Measurements from ENCODE around the gene TBCK.

Gene TBCK

DNA sequence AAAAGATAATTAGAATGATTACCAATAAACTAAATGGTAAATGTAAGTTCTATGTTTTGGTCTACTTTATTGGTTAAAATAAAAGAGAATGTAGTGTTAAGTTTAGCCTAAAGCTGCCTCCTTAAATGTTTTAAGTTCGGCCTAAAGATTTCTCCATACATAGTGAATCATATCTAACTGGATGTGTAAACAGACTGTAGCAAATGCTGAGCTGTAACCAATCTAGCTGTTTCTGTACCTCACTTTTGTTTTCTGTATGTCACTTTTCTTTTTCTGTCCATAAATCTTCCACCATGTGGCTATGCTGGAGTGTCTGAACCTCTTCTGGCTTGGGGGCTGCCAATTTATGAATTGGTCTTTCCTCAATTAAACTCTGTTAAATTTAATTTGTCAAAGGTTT is 121.2 kb downstream of the TBCK start:
- no peaks in the 10 kb centered on the region for H4K20me1 ChIP-seq (ENCODE audit: insufficient read depth)
- H3K9ac ChIP-seq: no peak overlapping the region
- no peaks in the 10 kb centered on the region for H3K79me2 ChIP-seq (ENCODE audit: insufficient read depth, low read depth)
- no peak overlapping the region for H2AFZ ChIP-seq (ENCODE audit: low read depth)
- no peak overlapping the region for H3K4me2 ChIP-seq
- no peak overlapping the region for H3K27ac ChIP-seq
- no peaks in the 10 kb centered on the region for H3K4me1 ChIP-seq (ENCODE audit: low read depth, poor library complexity, severe bottlenecking)
- no peak for TF ChIP-seq CTCF (conservative IDR thresholded peaks at IDR 0.05; ENCODE audit: low read depth, low read length)
- no peak overlapping the region for H3K4me3 ChIP-seq (IDR thresholded peaks at IDR 0.05; ENCODE audit: insufficient read depth, low read depth, low read length)
- H3K27me3 ChIP-seq (ENCODE audit: insufficient read depth, low read depth): no peaks in the 10 kb centered on the region
- H3K36me3 ChIP-seq (ENCODE audit: insufficient read depth): no peaks in the 10 kb centered on the region

GRCh38 chr4:106192131-106192530 is 123.9 kb downstream of the TBCK start:
- Histone ChIP-seq H3K4me1 (ENCODE audit: low read depth, poor library complexity, severe bottlenecking) (no peaks in the 10 kb centered on the region), H4K20me1 (ENCODE audit: insufficient read depth) (no peaks in the 10 kb centered on the region), H3K79me2 (ENCODE audit: insufficient read depth, low read depth) (no peaks in the 10 kb centered on the region), H2AFZ (ENCODE audit: low read depth) (no peak overlapping the region), H3K4me2 (no peak overlapping the region), H3K27me3 (ENCODE audit: insufficient read depth, low read depth) (no peaks in the 10 kb centered on the region), H3K4me3 (IDR thresholded peaks at IDR 0.05; ENCODE audit: insufficient read depth, low read depth, low read length) (no peak overlapping the region), H3K9ac (no peak overlapping the region), H3K27ac (no peak overlapping the region), H3K36me3 (ENCODE audit: insufficient read depth) (no peaks in the 10 kb centered on the region)
- no peak for TF ChIP-seq CTCF (conservative IDR thresholded peaks at IDR 0.05; ENCODE audit: low read depth, low read length)

DNA sequence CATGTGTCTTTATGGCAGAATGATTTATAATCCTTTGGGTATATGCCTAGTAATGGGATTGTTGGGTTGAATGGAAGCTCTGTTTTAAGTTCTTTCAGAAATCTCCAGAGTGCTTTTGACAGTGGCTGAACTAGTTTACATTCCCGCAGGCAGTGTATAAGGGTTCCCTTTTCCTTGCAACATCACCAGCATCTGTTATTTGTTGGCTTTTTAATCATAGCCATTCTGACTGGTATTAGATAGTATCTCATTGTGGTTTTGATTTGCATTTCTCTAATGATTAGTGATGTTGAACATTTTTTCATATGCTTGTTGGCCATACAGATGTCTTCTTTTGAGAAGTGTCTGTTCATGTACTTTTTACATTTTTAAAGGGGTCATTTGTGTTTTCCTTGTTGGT is 129.8 kb downstream of the TBCK start:
- Histone ChIP-seq H3K79me2 (ENCODE audit: insufficient read depth, low read depth) (no peaks in the 10 kb centered on the region), H4K20me1 (ENCODE audit: insufficient read depth) (no peaks in the 10 kb centered on the region), H3K9ac (no peak overlapping the region), H3K27ac (no peak overlapping the region), H3K4me1 (ENCODE audit: low read depth, poor library complexity, severe bottlenecking) (no peaks in the 10 kb centered on the region), H2AFZ (ENCODE audit: low read depth) (no peak overlapping the region), H3K4me2 (no peak overlapping the region), H3K36me3 (ENCODE audit: insufficient read depth) (no peaks in the 10 kb centered on the region; the same call in 1 of the 2 replicates), H3K4me3 (IDR thresholded peaks at IDR 0.05; ENCODE audit: insufficient read depth, low read depth, low read length) (no peak overlapping the region), H3K27me3 (ENCODE audit: insufficient read depth, low read depth) (no peaks in the 10 kb centered on the region)
- no peak for TF ChIP-seq CTCF (conservative IDR thresholded peaks at IDR 0.05; ENCODE audit: low read depth, low read length)

GRCh38 chr4:106183551-106183950 is 132.5 kb downstream of the TBCK start:
- Histone ChIP-seq H3K4me3 (IDR thresholded peaks at IDR 0.05; ENCODE audit: insufficient read depth, low read depth, low read length) (no peak overlapping the region), H3K4me1 (ENCODE audit: low read depth, poor library complexity, severe bottlenecking) (no peaks in the 10 kb centered on the region), H3K27ac (no peak overlapping the region), H2AFZ (ENCODE audit: low read depth) (no peak overlapping the region), H3K4me2 (no peak overlapping the region), H3K36me3 (ENCODE audit: insufficient read depth) (no peaks in the 10 kb centered on the region; the same call in none of the 2 replicates), H3K27me3 (ENCODE audit: insufficient read depth, low read depth) (no peaks in the 10 kb centered on the region), H4K20me1 (ENCODE audit: insufficient read depth) (no peaks in the 10 kb centered on the region), H3K9ac (no peak overlapping the region), H3K79me2 (ENCODE audit: insufficient read depth, low read depth) (no peaks in the 10 kb centered on the region)
- TF ChIP-seq CTCF (conservative IDR thresholded peaks at IDR 0.05; ENCODE audit: low read depth, low read length): no peak

All from KMS-11 (cell line).